GM19328 (cell line): ENCODE results near the gene MT1X.

Experiments used
- ATAC-seq: cut with Tn5 transposase; IDR thresholded peaks from one replicate; pipeline ENCODE4 v1.9.1; 2021; ENCODE audit warnings: mild to moderate bottlenecking, moderate library complexity; ENCODE audit not compliant: unreplicated experiment

MT1X gene

GRCh38 chr16:56675685-56676210 lies 6.5 kb upstream of the MT1X start:
- no peak for ATAC-seq

GRCh38 chr16:56677474-56677873 lies 4.8 kb upstream of the MT1X start:
- no peak for ATAC-seq

- ATAC-seq = no peak
Observed at GRCh38 chr16:56679078-56679730, 3.1 kb upstream of the MT1X start.

GRCh38 chr16:56679818-56680217 lies 2.5 kb upstream of the MT1X start:
- ATAC-seq = no peak

GRCh38 chr16:56682703-56683397 lies 580 bp downstream of the MT1X start:
- ATAC-seq = no peak

GRCh38 chr16:56683424-56684172 lies 1.3 kb downstream of the MT1X start:
- ATAC-seq = no peak

GRCh38 chr16:56684256-56684925 lies 2.1 kb downstream of the MT1X start:
- no peak for ATAC-seq

- no peak for ATAC-seq
Observed at GRCh38 chr16:56684926-56685590, 2.8 kb downstream of the MT1X start.

- no peak for ATAC-seq
Observed at GRCh38 chr16:56686758-56687157, 4.5 kb downstream of the MT1X start.

- ATAC-seq = no peak
Observed at GRCh38 chr16:56688762-56689161, 6.5 kb downstream of the MT1X start.

- ATAC-seq = no peak
Observed at GRCh38 chr16:56689171-56689570, 6.9 kb downstream of the MT1X start.

- no peak for ATAC-seq
Observed at GRCh38 chr16:56690420-56691122, 8.3 kb downstream of the MT1X start.

- ATAC-seq = no peak
Observed at GRCh38 chr16:56691885-56692284, 9.6 kb downstream of the MT1X start.

GRCh38 chr16:56695246-56695645 lies 13.0 kb downstream of the MT1X start:
- no peak for ATAC-seq

GRCh38 chr16:56697456-56698155 lies 15.3 kb downstream of the MT1X start:
- no peak for ATAC-seq

GRCh38 chr16:56700195-56700594 lies 17.9 kb downstream of the MT1X start:
- no peak for ATAC-seq

GRCh38 chr16:56700631-56701030 lies 18.4 kb downstream of the MT1X start:
- no peak for ATAC-seq

- ATAC-seq = no peak
Observed at GRCh38 chr16:56701534-56701933, 19.3 kb downstream of the MT1X start.

- ATAC-seq = no peak
Observed at GRCh38 chr16:56702836-56703235, 20.6 kb downstream of the MT1X start.
